SK-N-SH treated with all-trans-retinoic acid at 6 μM for 48 hours (cell line): ENCODE data around the gene CACNA1H.

ENCODE experiments used
- CSRNP3 ChIP-seq: fragments of 250-450 bp; sonication (Bioruptor Pico); IDR thresholded peaks from 2 replicates; pipeline ENCODE4 v1.5.1; 2021; ENCODE audit warnings: mild to moderate bottlenecking, moderate library complexity
- ESRRG ChIP-seq: fragments of 250-450 bp; sonication (Bioruptor Pico); IDR thresholded peaks from 2 replicates; pipeline ENCODE4 v1.6.1; 2021; ENCODE audit warnings: mild to moderate bottlenecking
- GLIS3 ChIP-seq: fragments of 250-450 bp; sonication (Bioruptor Pico); IDR thresholded peaks from 2 replicates; pipeline ENCODE4 v1.5.0; 2020; ENCODE audit warnings: mild to moderate bottlenecking, moderate library complexity
- ISL1 ChIP-seq: fragments of 250-450 bp; sonication (Bioruptor Pico); IDR thresholded peaks from 2 replicates; pipeline ENCODE4 v2.1.2; 2022; ENCODE audit warnings: mild to moderate bottlenecking, moderate library complexity
- OSR1 ChIP-seq: fragments of 250-450 bp; sonication (Bioruptor Pico); IDR thresholded peaks from 2 replicates; pipeline ENCODE4 v1.8.0; 2022; ENCODE audit warnings: moderate library complexity, mild to moderate bottlenecking, inconsistent platforms
- PATZ1 ChIP-seq: fragments of 250-450 bp; sonication (Bioruptor Pico); IDR thresholded peaks from 2 replicates; pipeline ENCODE4 v1.8.0; 2020; ENCODE audit warnings: mild to moderate bottlenecking, moderate library complexity, borderline replicate concordance
- POU6F1 ChIP-seq: fragments of 250-450 bp; sonication (Bioruptor Pico); IDR thresholded peaks from 2 replicates; pipeline ENCODE4 v1.8.0; 2021; ENCODE audit warnings: low read depth, mild to moderate bottlenecking, moderate library complexity, borderline replicate concordance
- PPARA ChIP-seq: fragments of 250-450 bp; sonication (Bioruptor Pico); IDR thresholded peaks from 2 replicates; pipeline ENCODE4 v1.5.0; 2020; ENCODE audit warnings: mild to moderate bottlenecking, borderline replicate concordance
- RARB ChIP-seq: fragments of 250-450 bp; sonication (Bioruptor Pico); IDR thresholded peaks from 2 replicates; pipeline ENCODE4 v1.8.0; 2021; ENCODE audit warnings: mild to moderate bottlenecking, moderate library complexity
- TSHZ2 ChIP-seq: fragments of 250-450 bp; sonication (Bioruptor Pico); IDR thresholded peaks from 2 replicates; pipeline ENCODE4 v1.5.0; 2020; ENCODE audit warnings: mild to moderate bottlenecking, moderate library complexity
- ZFP30 ChIP-seq: fragments of 450-650 bp; formaldehyde crosslinking; IDR thresholded peaks from 2 replicates; pipeline ENCODE4 v1.5.0; 2022; ENCODE audit warnings: mild to moderate bottlenecking, moderate library complexity
- ZNF565 ChIP-seq: fragments of 450-650 bp; formaldehyde crosslinking; conservative IDR thresholded peaks from 2 replicates; pipeline ENCODE4 v1.5.0; 2020; ENCODE audit warnings: low read depth, mild to moderate bottlenecking, moderate library complexity
- ZNF8 ChIP-seq: fragments of 450-650 bp; formaldehyde crosslinking; IDR thresholded peaks from 2 replicates; pipeline ENCODE4 v1.5.0; 2020; ENCODE audit warnings: mild to moderate bottlenecking, moderate library complexity
- TF ChIP-seq, protein P1 (sequence below): fragments of 250-450 bp; sonication (Bioruptor Pico); IDR thresholded peaks from 2 replicates; pipeline ENCODE4 v1.5.1; 2020; ENCODE audit warnings: low read depth, mild to moderate bottlenecking, moderate library complexity

DNA sequence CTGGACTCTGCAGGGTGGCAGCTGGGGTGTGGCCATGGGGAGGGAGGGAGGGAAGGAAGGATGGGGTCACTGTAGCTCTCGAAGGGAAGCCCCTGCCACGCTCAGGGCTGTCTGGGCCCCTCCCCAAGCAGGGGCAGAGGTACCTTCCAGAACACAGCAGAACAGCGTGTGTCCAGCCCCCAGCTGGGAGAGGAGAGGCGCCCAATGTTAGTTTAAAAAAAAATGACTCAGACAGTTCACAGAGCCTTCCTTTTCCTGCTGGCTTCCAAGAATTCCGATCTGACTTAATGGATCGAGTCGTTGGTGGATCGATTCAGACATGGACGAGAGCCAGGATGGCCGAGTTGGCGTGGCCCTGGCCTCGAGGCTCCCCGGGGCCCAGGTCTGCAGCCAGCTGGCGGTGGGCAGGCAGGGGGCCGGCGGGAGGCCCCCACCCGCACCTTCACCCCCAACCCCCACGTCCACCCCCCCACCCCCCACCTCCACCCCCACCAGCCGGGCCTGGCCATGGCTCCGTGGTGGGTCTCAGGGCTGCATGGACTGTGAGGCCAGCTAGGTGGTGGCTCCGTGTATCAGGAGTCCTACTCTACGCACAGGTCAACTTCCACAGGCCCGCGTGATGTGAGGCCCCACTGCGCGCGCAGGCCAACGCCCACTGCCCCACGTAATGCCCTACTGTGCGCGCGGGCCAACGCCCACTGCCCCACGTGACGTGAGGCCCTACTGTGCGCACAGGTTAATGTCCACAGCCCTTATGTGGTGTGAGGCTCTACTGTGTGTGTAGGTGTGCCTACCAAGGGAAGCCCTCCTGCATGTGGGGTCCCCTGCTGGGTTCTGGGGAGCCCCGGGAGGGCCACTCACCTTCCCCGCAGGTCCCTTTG, 21.8 kb downstream of the CACNA1H start:
- no peak for TF ChIP-seq PATZ1
- TF ChIP-seq, protein P1, sequence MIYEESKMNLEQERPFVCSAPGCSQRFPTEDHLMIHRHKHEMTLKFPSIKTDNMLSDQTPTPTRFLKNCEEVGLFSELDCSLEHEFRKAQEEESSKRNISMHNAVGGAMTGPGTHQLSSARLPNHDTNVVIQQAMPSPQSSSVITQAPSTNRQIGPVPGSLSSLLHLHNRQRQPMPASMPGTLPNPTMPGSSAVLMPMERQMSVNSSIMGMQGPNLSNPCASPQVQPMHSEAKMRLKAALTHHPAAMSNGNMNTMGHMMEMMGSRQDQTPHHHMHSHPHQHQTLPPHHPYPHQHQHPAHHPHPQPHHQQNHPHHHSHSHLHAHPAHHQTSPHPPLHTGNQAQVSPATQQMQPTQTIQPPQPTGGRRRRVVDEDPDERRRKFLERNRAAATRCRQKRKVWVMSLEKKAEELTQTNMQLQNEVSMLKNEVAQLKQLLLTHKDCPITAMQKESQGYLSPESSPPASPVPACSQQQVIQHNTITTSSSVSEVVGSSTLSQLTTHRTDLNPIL (CRISPR knock-in tag) = no peak
- no peak for TF ChIP-seq PPARA (CRISPR knock-in tag)
- TF ChIP-seq GLIS3 = no peak
- no peak for TF ChIP-seq ISL1 (CRISPR knock-in tag)
- no peak for TF ChIP-seq ESRRG (CRISPR knock-in tag)
- TF ChIP-seq POU6F1 (CRISPR knock-in tag) = no peak
- TF ChIP-seq TSHZ2 (CRISPR knock-in tag) = no peak
- no peak for TF ChIP-seq ZNF8
- no peak for TF ChIP-seq OSR1 (CRISPR knock-in tag)
- TF ChIP-seq RARB (CRISPR knock-in tag) = no peak
- TF ChIP-seq CSRNP3 (CRISPR knock-in tag) = no peak
- TF ChIP-seq ZNF565 (CRISPR knock-in tag) = no peak
- TF ChIP-seq ZFP30 = no peak
